GM19455 (cell line): ENCODE results near the gene ITPRIPL1.

Source experiments
- ATAC-seq: cut with Tn5 transposase; IDR thresholded peaks from one replicate; pipeline ENCODE4 v1.9.1; 2021; ENCODE audit not compliant: unreplicated experiment

Gene ITPRIPL1

GRCh38 chr2:96353606-96354101 is 28.5 kb downstream of the ITPRIPL1 start:
- ATAC-seq, result no peak

GRCh38 chr2:96354492-96354891 is 29.4 kb downstream of the ITPRIPL1 start:
- no peak for ATAC-seq

GRCh38 chr2:96356889-96357288 is 31.8 kb downstream of the ITPRIPL1 start:
- no peak for ATAC-seq

- ATAC-seq, result no peak
These were observed 34.2 kb downstream of the ITPRIPL1 start for GRCh38 chr2:96359310-96359709.

GRCh38 chr2:96359866-96360265 is 34.7 kb downstream of the ITPRIPL1 start:
- no peak for ATAC-seq

- ATAC-seq, result no peak
These were observed 36.6 kb downstream of the ITPRIPL1 start for GRCh38 chr2:96361751-96362150.

- ATAC-seq, result no peak
These were observed 44.1 kb downstream of the ITPRIPL1 start for GRCh38 chr2:96369186-96369585.

- no peak for ATAC-seq
These were observed 49.3 kb downstream of the ITPRIPL1 start for GRCh38 chr2:96374211-96374951.
